Measurements from ENCODE around the gene CLEC4E.
"Not testable (repeated sequence)": the region's sequence is repeated elsewhere in the genome, so short reads cannot be mapped to it uniquely, and the experiment has no call there.

DNA sequence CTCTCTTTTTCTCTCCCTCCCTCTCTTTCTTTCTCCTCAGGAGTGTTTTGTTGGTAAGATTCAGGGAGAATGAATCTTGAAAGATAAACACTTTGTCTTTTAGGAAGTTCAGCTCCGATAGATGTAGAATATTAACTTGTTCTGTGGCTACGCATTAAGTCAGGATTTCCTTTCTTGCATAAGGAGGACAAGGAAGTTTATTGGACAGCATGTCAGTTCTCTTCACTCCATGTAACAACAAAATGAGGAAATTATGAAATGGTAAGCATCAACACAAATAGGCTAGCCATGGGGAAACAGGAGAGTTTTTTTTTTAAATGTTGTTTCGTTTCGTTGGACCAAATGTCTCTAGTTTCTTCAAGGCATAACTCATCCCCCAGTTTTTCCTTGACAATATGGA, at the start of gene CLEC4E:
- TF ChIP-seq POLR2AphosphoS5, POLR2A (IDR thresholded peaks at IDR 0.05): not testable (repeated sequence)
- TF ChIP-seq, protein P1, sequence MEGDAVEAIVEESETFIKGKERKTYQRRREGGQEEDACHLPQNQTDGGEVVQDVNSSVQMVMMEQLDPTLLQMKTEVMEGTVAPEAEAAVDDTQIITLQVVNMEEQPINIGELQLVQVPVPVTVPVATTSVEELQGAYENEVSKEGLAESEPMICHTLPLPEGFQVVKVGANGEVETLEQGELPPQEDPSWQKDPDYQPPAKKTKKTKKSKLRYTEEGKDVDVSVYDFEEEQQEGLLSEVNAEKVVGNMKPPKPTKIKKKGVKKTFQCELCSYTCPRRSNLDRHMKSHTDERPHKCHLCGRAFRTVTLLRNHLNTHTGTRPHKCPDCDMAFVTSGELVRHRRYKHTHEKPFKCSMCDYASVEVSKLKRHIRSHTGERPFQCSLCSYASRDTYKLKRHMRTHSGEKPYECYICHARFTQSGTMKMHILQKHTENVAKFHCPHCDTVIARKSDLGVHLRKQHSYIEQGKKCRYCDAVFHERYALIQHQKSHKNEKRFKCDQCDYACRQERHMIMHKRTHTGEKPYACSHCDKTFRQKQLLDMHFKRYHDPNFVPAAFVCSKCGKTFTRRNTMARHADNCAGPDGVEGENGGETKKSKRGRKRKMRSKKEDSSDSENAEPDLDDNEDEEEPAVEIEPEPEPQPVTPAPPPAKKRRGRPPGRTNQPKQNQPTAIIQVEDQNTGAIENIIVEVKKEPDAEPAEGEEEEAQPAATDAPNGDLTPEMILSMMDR (IDR thresholded peaks at IDR 0.05): not testable (repeated sequence)
